GOT3 (cell line): ENCODE results near the gene TRIL.

Experiments
- DNase-seq: peaks from one replicate; lab custom pipeline; 2025; ENCODE audit warnings: mixed read lengths; lab: John Stamatoyannopoulos, UW

Gene TRIL

GRCh38 chr7:28940741-28941384 is 17.3 kb downstream of the TRIL start:
- DNase-seq, result no peak

- no peak for DNase-seq
Observed at GRCh38 chr7:28939844-28940544, 18.1 kb downstream of the TRIL start.

- DNase-seq, result no peak
Observed at GRCh38 chr7:28939367-28939766, 18.8 kb downstream of the TRIL start.

- no peak for DNase-seq
Observed at GRCh38 chr7:28937619-28938018, 20.5 kb downstream of the TRIL start.

- no peak for DNase-seq
Observed at GRCh38 chr7:28937103-28937502, 21.0 kb downstream of the TRIL start.

GRCh38 chr7:28933846-28934320 is 24.2 kb downstream of the TRIL start:
- no peak for DNase-seq

- DNase-seq, result no peak
Observed at GRCh38 chr7:28931565-28931964, 26.6 kb downstream of the TRIL start.

GRCh38 chr7:28926871-28927597 is 31.1 kb downstream of the TRIL start:
- DNase-seq, result peak; percentile 56

- DNase-seq, result no peak
Observed at GRCh38 chr7:28922624-28923331, 35.4 kb downstream of the TRIL start.

GRCh38 chr7:28921822-28922221 is 36.3 kb downstream of the TRIL start:
- DNase-seq, result no peak

GRCh38 chr7:28920424-28920823 is 37.7 kb downstream of the TRIL start:
- DNase-seq, result no peak

GRCh38 chr7:28919510-28919909 is 38.6 kb downstream of the TRIL start:
- DNase-seq, result no peak

- no peak for DNase-seq
Observed at GRCh38 chr7:28908775-28909174, 49.4 kb downstream of the TRIL start.

- DNase-seq, result no peak
Observed at GRCh38 chr7:28905464-28905863, 52.7 kb downstream of the TRIL start.

GRCh38 chr7:28904578-28905048 is 53.5 kb downstream of the TRIL start:
- no peak for DNase-seq

GRCh38 chr7:28903730-28904577 is 54.2 kb downstream of the TRIL start:
- DNase-seq, result no peak
